GM18868 (cell line): ENCODE measurements around the gene C1QTNF8.

Experiments used
- ATAC-seq: cut with Tn5 transposase; IDR thresholded peaks from one replicate; pipeline ENCODE4 v1.9.1; 2021; ENCODE audit warnings: mild to moderate bottlenecking, moderate library complexity; ENCODE audit not compliant: unreplicated experiment

C1QTNF8 gene

GRCh38 chr16:1096169-1097082, at the start of gene C1QTNF8:
Gene C1QTNF8, minus strand, starts transcription at chr16:1096244. Its CDS starts 1,322 bp downstream, at chr16:1094922.
- ATAC-seq: no peak

- no peak for ATAC-seq
Observed at GRCh38 chr16:1145383-1146100, 49.5 kb upstream of the C1QTNF8 start.

GRCh38 chr16:1144476-1145382, 48.7 kb upstream of the C1QTNF8 start:
- ATAC-seq: no peak

GRCh38 chr16:1143761-1144450, 47.9 kb upstream of the C1QTNF8 start:
- ATAC-seq: no peak

GRCh38 chr16:1142911-1143310, 46.9 kb upstream of the C1QTNF8 start:
- no peak for ATAC-seq

- no peak for ATAC-seq
Observed at GRCh38 chr16:1141716-1142115, 45.7 kb upstream of the C1QTNF8 start.

- ATAC-seq: no peak
Observed at GRCh38 chr16:1141191-1141590, 45.1 kb upstream of the C1QTNF8 start.

- ATAC-seq: no peak
Observed at GRCh38 chr16:1140582-1141162, 44.6 kb upstream of the C1QTNF8 start.

GRCh38 chr16:1137604-1138003, 41.6 kb upstream of the C1QTNF8 start:
- no peak for ATAC-seq

GRCh38 chr16:1135459-1135825, 39.4 kb upstream of the C1QTNF8 start:
- no peak for ATAC-seq

GRCh38 chr16:1134776-1135458, 38.9 kb upstream of the C1QTNF8 start:
- ATAC-seq: no peak

GRCh38 chr16:1133810-1134520, 37.9 kb upstream of the C1QTNF8 start:
- no peak for ATAC-seq

GRCh38 chr16:1133271-1133670, 37.2 kb upstream of the C1QTNF8 start:
- ATAC-seq: no peak

- no peak for ATAC-seq
Observed at GRCh38 chr16:1132431-1132830, 36.4 kb upstream of the C1QTNF8 start.

- ATAC-seq: no peak
Observed at GRCh38 chr16:1131378-1131994, 35.4 kb upstream of the C1QTNF8 start.

- no peak for ATAC-seq
Observed at GRCh38 chr16:1130382-1130781, 34.3 kb upstream of the C1QTNF8 start.

GRCh38 chr16:1129106-1129960, 33.3 kb upstream of the C1QTNF8 start:
- no peak for ATAC-seq
